WI38 (cell line): ENCODE measurements around the gene RUNX2.

ENCODE experiments used
- H3K4me3 ChIP-seq: 2 replicates; pipeline ENCODE4 v1.5.1; 2011; ENCODE audit warnings: low read depth, mild to moderate bottlenecking, control low read depth, low read length
- CTCF ChIP-seq: IDR thresholded peaks from 2 replicates; pipeline ENCODE4 v1.5.1; 2012; ENCODE audit warnings: low read depth, mild to moderate bottlenecking, control low read depth, low read length

RUNX2 gene

GRCh38 chr6:45696738-45697137 lies 368.6 kb downstream of the RUNX2 start:
- no peak for TF ChIP-seq CTCF
- no peak overlapping the region for H3K4me3 ChIP-seq

- no peak for TF ChIP-seq CTCF
Measured at GRCh38 chr6:45697605-45698004, 369.5 kb downstream of the RUNX2 start.

GRCh38 chr6:45698046-45698445 lies 369.9 kb downstream of the RUNX2 start:
- TF ChIP-seq CTCF: no peak

More at GRCh38 chr6:45697605-45698004, 369.5 kb downstream of the RUNX2 start:
- no peak overlapping the region for H3K4me3 ChIP-seq

GRCh38 chr6:45699663-45700062 lies 371.5 kb downstream of the RUNX2 start:
- no peak overlapping the region for H3K4me3 ChIP-seq
- no peak for TF ChIP-seq CTCF

More at GRCh38 chr6:45698046-45698445, 369.9 kb downstream of the RUNX2 start:
- H3K4me3 ChIP-seq: no peak overlapping the region

- no peak overlapping the region for H3K4me3 ChIP-seq
- no peak for TF ChIP-seq CTCF
Measured at GRCh38 chr6:45702849-45703739, 375.0 kb downstream of the RUNX2 start.

- no peak overlapping the region for H3K4me3 ChIP-seq
- TF ChIP-seq CTCF: no peak
Measured at GRCh38 chr6:45704056-45704800, 376.1 kb downstream of the RUNX2 start.

- TF ChIP-seq CTCF: no peak
- no peak overlapping the region for H3K4me3 ChIP-seq
Measured at GRCh38 chr6:45705137-45705855, 377.2 kb downstream of the RUNX2 start.
